ENCODE data around the gene PSD. TPM values are rescaled to one million over a fixed set of nuclear protein-coding genes. Genes with fewer than 3 reads are reported as not detected.

Gene PSD
- polyA plus RNA-seq, 3 donors: 6.9 to 9.1 (median 7.8) TPM

DNA sequence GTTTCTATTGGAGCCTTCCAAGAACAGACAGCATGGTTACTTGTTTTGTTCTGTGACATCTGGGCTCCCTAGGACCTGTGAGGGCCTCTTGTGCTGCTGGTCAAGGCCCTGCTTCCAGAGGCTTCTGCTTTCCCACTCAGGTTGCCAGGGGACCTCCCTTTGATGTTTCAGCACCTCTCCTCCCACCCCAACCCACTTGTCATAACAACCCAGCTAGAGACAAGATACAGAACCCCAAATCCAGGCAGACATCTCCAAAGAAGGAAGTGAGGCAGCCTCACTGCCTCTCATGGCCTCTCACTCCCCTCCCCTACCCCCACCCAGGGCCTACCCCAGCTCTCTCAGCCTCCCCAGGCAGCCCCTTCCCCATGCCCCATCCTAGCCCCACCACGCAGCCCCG is 11.8 kb downstream of the PSD start:
- no peak for DNase-seq (ENCODE audit: low read depth in 3 of 3, low spot score in 2 of 3)

DNA sequence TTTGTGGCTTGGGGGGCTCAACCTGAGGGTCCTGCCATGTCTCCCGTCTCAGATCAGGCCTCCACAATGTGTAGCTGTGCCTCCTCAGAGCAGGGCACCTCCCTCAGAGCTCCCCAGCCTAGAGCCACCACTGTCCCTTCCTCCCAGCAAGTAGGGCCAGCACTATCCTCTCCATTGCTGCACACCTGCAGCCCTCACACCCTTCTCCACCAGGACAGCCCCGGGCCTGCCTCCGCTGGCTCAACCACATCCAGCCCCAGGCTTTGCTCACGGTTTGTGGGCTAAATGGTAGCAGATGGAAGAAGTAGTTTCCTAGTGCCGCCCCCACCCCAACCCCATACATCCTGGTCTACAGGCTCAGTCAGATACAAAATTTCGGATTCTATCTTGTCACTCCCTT is 13.0 kb downstream of the PSD start:
- no peak for DNase-seq (ENCODE audit: low read depth in 3 of 3, low spot score in 2 of 3)

- DNase-seq (ENCODE audit: low read depth in 3 of 3, low spot score in 2 of 3): no peak
Measured at GRCh38 chr10:102405108-102405571, 13.4 kb downstream of the PSD start.

DNA sequence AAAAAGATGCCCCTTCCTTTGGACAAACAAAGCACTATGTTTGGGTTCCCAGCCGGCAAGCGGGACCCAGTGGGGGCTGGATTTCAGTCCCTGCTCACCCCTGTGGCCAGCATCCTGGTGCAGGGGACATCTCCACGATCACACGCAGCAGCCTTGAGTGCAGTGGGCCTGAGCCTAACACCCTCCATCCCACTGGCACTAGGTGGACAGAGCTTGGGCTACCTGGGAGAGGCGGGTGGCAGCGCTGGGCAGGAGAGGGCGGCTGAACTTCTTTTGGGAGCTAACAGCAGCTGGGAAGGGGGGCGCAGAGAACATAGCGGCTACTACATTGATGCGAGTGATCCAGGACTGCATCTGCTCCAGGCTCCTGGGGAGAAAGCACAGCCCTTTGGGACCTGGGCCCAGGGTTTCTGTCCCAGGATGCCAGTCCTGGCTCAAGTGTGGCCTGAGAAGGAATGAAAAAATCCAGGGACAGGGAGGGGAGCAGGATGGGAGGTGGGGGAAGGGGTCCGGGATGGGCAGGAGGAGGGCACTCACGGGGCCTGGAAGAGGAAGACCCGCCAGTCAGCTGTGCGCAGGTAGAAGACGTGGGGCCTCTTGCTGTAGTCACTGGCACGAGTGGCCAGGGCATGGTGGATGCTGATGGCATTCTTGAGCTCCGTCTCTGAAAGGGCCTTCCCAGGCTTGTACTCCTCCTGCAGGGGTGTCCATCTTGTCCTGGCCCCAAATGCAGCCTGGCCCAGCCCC is 14.1 kb downstream of the PSD start:
- DNase-seq (ENCODE audit: low read depth in 3 of 3, low spot score in 2 of 3): no peak

GRCh38 chr10:102403115-102403514 is 15.5 kb downstream of the PSD start:
- no peak for DNase-seq (ENCODE audit: low read depth in 3 of 3, low spot score in 2 of 3)

- DNase-seq (ENCODE audit: low read depth in 3 of 3, low spot score in 2 of 3): no peak
Measured at GRCh38 chr10:102402512-102402896, 16.1 kb downstream of the PSD start.

- no peak for DNase-seq (ENCODE audit: low read depth in 3 of 3, low spot score in 2 of 3)
Measured at GRCh38 chr10:102401735-102402511, 16.7 kb downstream of the PSD start.

DNA sequence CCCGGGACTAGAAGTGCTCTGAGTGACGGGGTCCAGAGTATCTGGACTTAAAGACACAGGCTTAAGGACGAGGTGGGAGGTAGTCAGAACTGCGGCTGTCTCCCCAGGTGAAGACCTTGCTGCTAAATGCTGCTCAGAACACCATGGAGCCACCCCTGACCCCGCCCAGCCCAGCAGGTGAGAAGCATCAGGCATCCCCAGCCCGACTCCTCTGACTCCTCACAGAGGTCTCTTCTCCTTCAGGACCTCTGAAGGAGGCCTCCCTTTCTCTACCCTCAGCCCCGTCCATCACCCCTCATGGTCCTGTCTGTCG is 17.3 kb downstream of the PSD start:
- no peak for DNase-seq (ENCODE audit: low read depth in 3 of 3, low spot score in 2 of 3)

DNA sequence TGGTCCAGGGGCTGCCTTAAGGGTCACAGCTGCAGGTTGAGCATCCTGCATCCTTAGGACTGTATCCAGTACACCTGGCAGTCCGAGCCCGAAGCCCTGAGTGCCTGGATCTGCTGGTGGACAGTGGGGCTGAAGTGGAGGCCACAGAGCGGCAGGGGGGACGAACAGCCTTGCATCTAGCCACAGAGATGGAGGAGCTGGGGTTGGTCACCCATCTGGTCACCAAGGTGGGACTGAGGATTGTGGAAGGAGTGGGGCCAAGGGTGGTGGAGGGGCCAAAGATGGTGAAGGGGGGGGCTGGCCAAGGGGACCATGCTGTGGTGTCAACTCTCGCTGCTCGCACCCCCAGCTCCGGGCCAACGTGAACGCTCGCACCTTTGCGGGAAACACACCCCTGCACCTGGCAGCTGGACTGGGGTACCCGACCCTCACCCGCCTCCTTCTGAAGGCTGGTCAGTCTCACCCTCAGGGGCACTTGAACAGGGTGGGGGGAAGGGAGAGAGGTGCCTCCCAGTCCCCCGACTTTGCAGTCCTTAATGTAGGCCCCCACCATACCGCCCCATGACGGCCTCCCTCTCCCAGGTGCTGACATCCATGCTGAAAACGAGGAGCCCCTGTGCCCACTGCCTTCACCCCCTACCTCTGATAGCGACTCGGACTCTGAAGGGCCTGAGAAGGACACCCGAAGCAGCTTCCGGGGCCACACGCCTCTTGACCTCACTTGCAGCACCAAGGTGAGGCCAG is 17.8 kb downstream of the PSD start:
- no peak for DNase-seq (ENCODE audit: low read depth in 3 of 3, low spot score in 2 of 3)

- no peak for DNase-seq (ENCODE audit: low read depth in 3 of 3, low spot score in 2 of 3)
Measured at GRCh38 chr10:102400076-102400475, 18.5 kb downstream of the PSD start.

- peak in 1 of 3 donors; percentile 77 for DNase-seq (ENCODE audit: low read depth in 3 of 3, low spot score in 2 of 3)
Measured at GRCh38 chr10:102399217-102400021, 19.2 kb downstream of the PSD start.

GRCh38 chr10:102398172-102399020 is 20.2 kb downstream of the PSD start:
- DNase-seq (ENCODE audit: low read depth in 3 of 3, low spot score in 2 of 3): no peak

- DNase-seq (ENCODE audit: low read depth in 3 of 3, low spot score in 2 of 3): no peak
Measured at GRCh38 chr10:102397222-102398171, 21.1 kb downstream of the PSD start.

DNA sequence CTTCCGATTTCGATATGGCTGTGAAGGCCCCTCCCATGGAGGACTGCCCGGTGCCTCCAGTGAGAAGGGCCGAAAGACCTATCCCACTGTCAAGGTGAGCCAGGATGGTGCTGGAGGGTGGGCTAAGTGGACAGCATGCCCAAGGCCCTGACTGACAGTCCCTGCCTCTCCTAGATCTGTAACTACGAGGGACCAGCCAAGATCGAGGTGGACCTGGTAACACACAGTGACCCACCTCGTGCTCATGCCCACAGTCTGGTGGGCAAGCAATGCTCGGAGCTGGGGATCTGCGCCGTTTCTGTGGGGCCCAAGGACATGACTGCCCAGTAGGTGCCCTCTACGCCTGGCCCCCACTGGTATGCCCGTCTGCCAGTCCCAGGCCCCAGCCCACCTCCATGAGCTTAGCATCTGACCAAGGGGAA is 21.8 kb downstream of the PSD start:
- DNase-seq (ENCODE audit: low read depth in 3 of 3, low spot score in 2 of 3): no peak

DNA sequence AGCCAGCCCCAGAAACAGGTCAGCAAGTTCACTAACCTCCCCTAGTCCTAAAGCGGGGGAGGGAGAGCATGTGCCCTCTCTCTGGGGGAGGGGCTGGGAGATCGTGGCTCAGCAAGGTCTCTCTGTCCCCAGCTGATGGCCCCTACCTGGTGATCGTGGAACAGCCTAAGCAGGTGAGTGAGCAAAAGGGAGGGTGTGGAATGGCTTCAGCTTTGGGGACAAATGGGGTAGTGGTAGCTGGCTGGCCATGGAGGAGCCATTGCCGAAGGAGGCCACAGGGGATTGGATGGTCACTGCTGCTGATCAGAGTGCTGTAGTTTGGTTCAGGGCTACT is 22.3 kb downstream of the PSD start:
- DNase-seq (ENCODE audit: low read depth in 3 of 3, low spot score in 2 of 3): no peak

GRCh38 chr10:102395400-102396316 is 22.9 kb downstream of the PSD start, which contains the start of gene NFKB2:
Gene NFKB2, plus strand, starts transcription at chr10:102395705. Its CDS starts 255 bp downstream, at chr10:102395960.
- DNase-seq (ENCODE audit: low read depth in 3 of 3, low spot score in 2 of 3): peak in 1 of 3 donors; percentile 81

GRCh38 chr10:102394801-102395399 is 23.7 kb downstream of the PSD start:
- no peak for DNase-seq (ENCODE audit: low read depth in 3 of 3, low spot score in 2 of 3)
